A549 (cell line): ENCODE results near the gene RAB20. TPM values are rescaled to one million over a fixed set of nuclear protein-coding genes. Genes with fewer than 3 reads are reported as not detected.

Experiments
- ATAC-seq, 2 experiments: fragments of 200-7000 bp in 1 of 2; fragments of >200 bp in 1 of 2; cut with Nextera tagmentation in 1 of 2; cut with Tn5 transposase in 1 of 2; 3 replicates each; pipeline versions ENCODE4 v1.8.0 to v1.9.1; 2018 to 2020; ENCODE audit warnings: mild to moderate bottlenecking in 1 of 2, moderate library complexity in 1 of 2
- CTCF ChIA-PET: fragments of 300-600 bp; sonication (Branson Sonifier 250); formaldehyde crosslinking; extraction: SDS; loops from one replicate; lab custom pipeline; 2021; ENCODE audit warnings: antibody characterized with exemption, inconsistent platforms; lab: Yijun Ruan, JAX
- POLR2A ChIA-PET: fragments of 350-600 bp; formaldehyde crosslinking; extraction: SDS; loops from one replicate; lab custom pipeline; 2021; ENCODE audit warnings: antibody characterized with exemption, inconsistent platforms; lab: Yijun Ruan, JAX
- DNase-seq, 2 experiments: peaks; one replicate each; pipeline versions ENCODE4 v3.0.0 to v3.0.0-alpha.2; 2011 to 2016; ENCODE audit warnings: low read depth in 1 of 2, low spot score in 1 of 2
- FAIRE-seq: peaks from 2 replicates; lab custom pipeline; 2011; peaks lifted over from hg19 to GRCh38; lab: Jason Lieb, UNC
- H3K27ac ChIP-seq, 2 experiments: fragments of >200 bp; sonication (Bioruptor Twin); formaldehyde crosslinking; 3 replicates each; pipeline ENCODE4 v1.5.1; 2016 to 2017
- H3K4me1 ChIP-seq: fragments of >200 bp; sonication (Bioruptor Twin); formaldehyde crosslinking; 3 replicates; pipeline ENCODE4 v1.6.1; 2016
- H3K4me2 ChIP-seq: fragments of >200 bp; sonication (Bioruptor Twin); formaldehyde crosslinking; 3 replicates; pipeline ENCODE4 v1.6.1; 2016
- H3K4me3 ChIP-seq: fragments of >200 bp; sonication (Bioruptor Twin); formaldehyde crosslinking; 3 replicates; pipeline ENCODE4 v1.5.1; 2016
- H3K9me3 ChIP-seq: fragments of >200 bp; sonication (Bioruptor Twin); formaldehyde crosslinking; 3 replicates; pipeline ENCODE4 v1.6.1; 2016
- BHLHE40 ChIP-seq: IDR thresholded peaks from 2 replicates; pipeline ENCODE4 v1.6.1; 2012; ENCODE audit warnings: low read depth, low read length, inconsistent platforms
- CBX2 ChIP-seq: fragments of 200-600 bp; sonication (generic); IDR thresholded peaks from 2 replicates; pipeline ENCODE4 v1.6.1; 2016; ENCODE audit warnings: low read depth, mild to moderate bottlenecking, borderline replicate concordance
- CHD2 ChIP-seq: fragments of 150-350 bp; IDR thresholded peaks from 2 replicates; pipeline ENCODE4 v1.6.1; 2014; ENCODE audit warnings: low read length; ENCODE audit not compliant: partially characterized antibody
- CHD4 ChIP-seq: fragments of 200-600 bp; sonication (generic); IDR thresholded peaks from 2 replicates; pipeline ENCODE4 v1.6.1; 2016; ENCODE audit warnings: antibody characterized with exemption, mild to moderate bottlenecking, borderline replicate concordance
- EP300 ChIP-seq, 2 experiments: fragments of >200 bp; sonication (Bioruptor Twin); formaldehyde crosslinking; IDR thresholded peaks; 2 replicates in 1 of 2; 3 replicates in 1 of 2; pipeline ENCODE4 v1.6.1; 2016 to 2017
- FOSL2 ChIP-seq, 2 experiments: fragments of 450-650 bp in 1 of 2; fragments of >200 bp in 1 of 2; sonication (Bioruptor Twin) in 1 of 2; formaldehyde crosslinking; IDR thresholded peaks; 2 replicates each; pipeline versions ENCODE4 v1.5.0 to v1.6.1; 2016 to 2020; ENCODE audit warnings: mild to moderate bottlenecking in 1 of 2, moderate library complexity in 1 of 2
- GATA3 ChIP-seq: IDR thresholded peaks from 2 replicates; pipeline ENCODE4 v1.6.1; 2012; ENCODE audit warnings: borderline replicate concordance
- HDAC2 ChIP-seq: fragments of 200-600 bp; sonication (generic); IDR thresholded peaks from 2 replicates; pipeline ENCODE4 v1.6.1; 2016
- JUN ChIP-seq, 2 experiments: fragments of >200 bp; sonication (Bioruptor Twin); formaldehyde crosslinking; IDR thresholded peaks; 2 replicates in 1 of 2; 3 replicates in 1 of 2; pipeline ENCODE4 v1.6.1; 2016 to 2017
- KDM5A ChIP-seq: fragments of 200-600 bp; sonication (generic); IDR thresholded peaks from 2 replicates; pipeline ENCODE4 v1.6.1; 2016; ENCODE audit warnings: antibody characterized with exemption, mild to moderate bottlenecking
- MAFK ChIP-seq: fragments of 450-650 bp; IDR thresholded peaks from 2 replicates; pipeline ENCODE4 v1.6.1; 2014; ENCODE audit not compliant: partially characterized antibody
- MAZ ChIP-seq: fragments of 150-350 bp; IDR thresholded peaks from 2 replicates; pipeline ENCODE4 v1.6.1; 2014; ENCODE audit warnings: antibody characterized with exemption, low read depth, low read length, borderline replicate concordance
- MYC ChIP-seq: IDR thresholded peaks from 2 replicates; pipeline ENCODE4 v1.6.1; 2012; ENCODE audit warnings: mild to moderate bottlenecking, inconsistent platforms, low read length, improper control_type of control experiment, borderline replicate concordance
- NFE2L2 ChIP-seq: fragments of 150-350 bp; conservative IDR thresholded peaks from 2 replicates; pipeline ENCODE4 v1.6.1; 2014; ENCODE audit warnings: low read length
- NPAS2 ChIP-seq: fragments of 250-450 bp; sonication (Bioruptor Pico); IDR thresholded peaks from 2 replicates; pipeline ENCODE4 v1.8.0; 2022; ENCODE audit warnings: mild to moderate bottlenecking, moderate library complexity, borderline replicate concordance
- PHF8 ChIP-seq: fragments of 200-600 bp; sonication (generic); IDR thresholded peaks from 2 replicates; pipeline ENCODE4 v1.6.1; 2016; ENCODE audit warnings: low read depth, mild to moderate bottlenecking, antibody characterized with exemption, moderate library complexity, borderline replicate concordance
- POLR2A ChIP-seq: IDR thresholded peaks from 2 replicates; pipeline ENCODE4 v1.6.1; 2012; ENCODE audit warnings: mild to moderate bottlenecking, low read length
- RARB ChIP-seq: fragments of 250-450 bp; sonication (Bioruptor Pico); IDR thresholded peaks from 2 replicates; pipeline ENCODE4 v1.8.0; 2021; ENCODE audit warnings: mild to moderate bottlenecking, moderate library complexity
- RFX5 ChIP-seq: fragments of 450-650 bp; IDR thresholded peaks from 2 replicates; pipeline ENCODE4 v1.7.1; 2014; ENCODE audit warnings: antibody characterized with exemption, mild to moderate bottlenecking, moderate library complexity
- RNF2 ChIP-seq: fragments of 200-600 bp; sonication (generic); IDR thresholded peaks from 2 replicates; pipeline ENCODE4 v1.6.1; 2016; ENCODE audit warnings: low read depth, mild to moderate bottlenecking, antibody characterized with exemption, moderate library complexity, borderline replicate concordance
- SREBF2 ChIP-seq: fragments of 450-650 bp; IDR thresholded peaks from 2 replicates; pipeline ENCODE4 v1.6.1; 2014; ENCODE audit warnings: mild to moderate bottlenecking, moderate library complexity
- ZFP36 ChIP-seq: fragments of 450-650 bp; IDR thresholded peaks from 2 replicates; pipeline ENCODE4 v1.6.1; 2014; ENCODE audit warnings: borderline replicate concordance; ENCODE audit not compliant: partially characterized antibody
- WGBS: methylation state at CpG from one replicate; pipeline ENCODE4 v1.1.6; 2017; ENCODE audit errors: missing lambda C conversion rate; 5-methylcytosine and 5-hydroxymethylcytosine counted together
- polyA plus RNA-seq, 4 experiments: library from polyadenylated mRNA; depleted of rRNA in 3 of 4; stranded (reverse); fragments of >200 nt; fragmentation: RNase III in 1 of 4; extraction: RNeasy Plus Mini Kit Qiagen cat#74134 plus additional on column Dnase treatment in 1 of 4; gene quantifications; 2 replicates in 3 of 4; 3 replicates in 1 of 4; pipeline ENCODE4 v1.2.3, GENCODE V29; 2011 to 2017
- TF ChIP-seq, protein P1 (sequence below): IDR thresholded peaks from 2 replicates; pipeline ENCODE4 v1.6.1; 2012; ENCODE audit warnings: low read depth, borderline replicate concordance
- TF ChIP-seq, protein P2 (sequence below): fragments of 250-450 bp; sonication (Bioruptor Pico); IDR thresholded peaks from 2 replicates; pipeline ENCODE4 v1.5.0; 2020; ENCODE audit warnings: low read depth, mild to moderate bottlenecking, moderate library complexity
- TF ChIP-seq, protein P3 (sequence below): fragments of >200 bp; sonication (Bioruptor Twin); formaldehyde crosslinking; IDR thresholded peaks from 2 replicates; pipeline ENCODE4 v1.6.1; 2016
- TF ChIP-seq, protein P4 (sequence below): fragments of >200 bp; sonication (Bioruptor Twin); formaldehyde crosslinking; IDR thresholded peaks from 3 replicates; pipeline ENCODE4 v1.5.1; 2016
- TF ChIP-seq, protein P5 (sequence below): fragments of >200 bp; sonication (Bioruptor Twin); formaldehyde crosslinking; IDR thresholded peaks from 3 replicates; pipeline ENCODE4 v1.6.1; 2016
- TF ChIP-seq, protein P6 (sequence below): IDR thresholded peaks from 2 replicates; pipeline ENCODE4 v1.6.1; 2012

RAB20 gene
- polyA plus RNA-seq, 2 of the 4 experiments (the other 2 are of a cell fraction) = 1.0 to 1.5 TPM

DNA sequence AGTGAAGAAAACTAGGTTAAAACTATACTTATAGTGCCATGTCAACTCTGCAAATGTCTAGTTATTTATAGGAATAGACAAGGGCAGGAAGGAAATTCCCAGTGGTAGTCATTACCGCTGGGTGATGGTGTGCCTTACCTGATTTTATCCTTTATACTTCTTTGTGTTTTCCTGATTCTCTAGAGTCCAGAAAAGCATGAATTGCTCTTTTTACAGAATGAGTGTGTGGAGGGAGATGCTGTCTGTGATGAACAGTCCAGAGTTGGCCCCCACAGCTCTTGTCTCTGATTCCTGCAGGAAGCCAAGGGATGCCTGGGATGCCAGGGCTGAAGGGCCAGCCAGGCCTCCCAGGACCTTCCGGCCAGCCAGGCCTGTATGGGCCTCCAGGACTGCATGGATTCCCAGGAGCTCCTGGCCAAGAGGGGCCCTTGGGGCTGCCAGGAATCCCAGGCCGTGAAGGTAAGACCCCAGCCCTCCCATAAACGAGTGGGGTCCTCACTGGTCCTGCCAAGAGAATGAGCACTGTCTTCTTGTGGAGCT, 83.7 kb downstream of the RAB20 start:
- no peaks in the 10 kb centered on the region for H3K4me1 ChIP-seq
- no peak for TF ChIP-seq POLR2A
- TF ChIP-seq MAZ = no peak
- TF ChIP-seq, protein P1, sequence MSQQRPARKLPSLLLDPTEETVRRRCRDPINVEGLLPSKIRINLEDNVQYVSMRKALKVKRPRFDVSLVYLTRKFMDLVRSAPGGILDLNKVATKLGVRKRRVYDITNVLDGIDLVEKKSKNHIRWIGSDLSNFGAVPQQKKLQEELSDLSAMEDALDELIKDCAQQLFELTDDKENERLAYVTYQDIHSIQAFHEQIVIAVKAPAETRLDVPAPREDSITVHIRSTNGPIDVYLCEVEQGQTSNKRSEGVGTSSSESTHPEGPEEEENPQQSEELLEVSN = no peak
- no peak for TF ChIP-seq KDM5A
- no peak for TF ChIP-seq CBX2
- TF ChIP-seq, protein P2, sequence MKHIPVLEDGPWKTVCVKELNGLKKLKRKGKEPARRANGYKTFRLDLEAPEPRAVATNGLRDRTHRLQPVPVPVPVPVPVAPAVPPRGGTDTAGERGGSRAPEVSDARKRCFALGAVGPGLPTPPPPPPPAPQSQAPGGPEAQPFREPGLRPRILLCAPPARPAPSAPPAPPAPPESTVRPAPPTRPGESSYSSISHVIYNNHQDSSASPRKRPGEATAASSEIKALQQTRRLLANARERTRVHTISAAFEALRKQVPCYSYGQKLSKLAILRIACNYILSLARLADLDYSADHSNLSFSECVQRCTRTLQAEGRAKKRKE (CRISPR knock-in tag) = no peak
- TF ChIP-seq, all 56 proteins: peak for 0
- no peak overlapping the region for H3K27ac ChIP-seq
- FAIRE-seq = no peak
- 80% methylated on average over 3 of the region's 4 CpGs for WGBS
- ChIA-PET CTCF (interaction anchor here (1.3 kb wide), 1 partner anchor 22 kb away, joined by 5 read pairs; no protein-coding TSS in a partner anchor), POLR2A (no interaction called here)
- no peak for DNase-seq
- H3K4me3 ChIP-seq = no peak overlapping the region
- H3K9me3 ChIP-seq = no peaks in the 10 kb centered on the region
- no peak overlapping the region for H3K4me2 ChIP-seq
- no peak for ATAC-seq

DNA sequence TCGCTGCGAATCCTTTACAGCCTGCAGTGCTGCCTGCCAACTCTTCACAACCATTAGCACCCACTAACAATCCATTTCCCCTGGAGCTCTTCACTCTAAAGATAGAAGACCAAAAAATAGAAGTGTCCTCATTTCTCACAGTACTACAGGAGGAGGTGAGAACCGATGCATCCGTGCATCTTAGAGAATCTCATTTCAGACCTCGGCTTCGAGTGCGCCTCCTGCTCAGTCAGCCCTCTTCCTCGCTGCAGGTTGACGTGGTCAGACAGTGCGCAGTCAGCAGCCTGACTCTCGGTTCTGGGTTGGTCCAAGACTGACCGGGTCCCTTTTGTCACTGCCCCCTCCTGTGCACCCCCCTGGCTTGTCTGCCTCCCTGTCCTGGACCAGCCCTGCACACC, 85.3 kb downstream of the RAB20 start:
- DNase-seq (no peak), FAIRE-seq (no peak), ATAC-seq (no peak)
- Histone ChIP-seq H3K27ac (no peak overlapping the region), H3K4me1 (no peaks in the 10 kb centered on the region), H3K4me3 (no peak overlapping the region), H3K4me2 (no peak overlapping the region), H3K9me3 (no peaks in the 10 kb centered on the region)
- TF ChIP-seq MAFK = no peak
- no peak for TF ChIP-seq PHF8
- TF ChIP-seq EP300 (IDR thresholded peaks at IDR 0.05) = no peak
- no peak for TF ChIP-seq FOSL2 (IDR thresholded peaks at IDR 0.05)
- no peak for TF ChIP-seq FOSL2 (CRISPR knock-in tag; IDR thresholded peaks at IDR 0.05)
- TF ChIP-seq BHLHE40 = no peak
- no peak for TF ChIP-seq CBX2
- TF ChIP-seq, protein P3, sequence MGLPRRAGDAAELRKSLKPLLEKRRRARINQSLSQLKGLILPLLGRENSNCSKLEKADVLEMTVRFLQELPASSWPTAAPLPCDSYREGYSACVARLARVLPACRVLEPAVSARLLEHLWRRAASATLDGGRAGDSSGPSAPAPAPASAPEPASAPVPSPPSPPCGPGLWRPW = no peak
- no peak for TF ChIP-seq NFE2L2
- TF ChIP-seq GATA3 = no peak
- TF ChIP-seq, protein P4, sequence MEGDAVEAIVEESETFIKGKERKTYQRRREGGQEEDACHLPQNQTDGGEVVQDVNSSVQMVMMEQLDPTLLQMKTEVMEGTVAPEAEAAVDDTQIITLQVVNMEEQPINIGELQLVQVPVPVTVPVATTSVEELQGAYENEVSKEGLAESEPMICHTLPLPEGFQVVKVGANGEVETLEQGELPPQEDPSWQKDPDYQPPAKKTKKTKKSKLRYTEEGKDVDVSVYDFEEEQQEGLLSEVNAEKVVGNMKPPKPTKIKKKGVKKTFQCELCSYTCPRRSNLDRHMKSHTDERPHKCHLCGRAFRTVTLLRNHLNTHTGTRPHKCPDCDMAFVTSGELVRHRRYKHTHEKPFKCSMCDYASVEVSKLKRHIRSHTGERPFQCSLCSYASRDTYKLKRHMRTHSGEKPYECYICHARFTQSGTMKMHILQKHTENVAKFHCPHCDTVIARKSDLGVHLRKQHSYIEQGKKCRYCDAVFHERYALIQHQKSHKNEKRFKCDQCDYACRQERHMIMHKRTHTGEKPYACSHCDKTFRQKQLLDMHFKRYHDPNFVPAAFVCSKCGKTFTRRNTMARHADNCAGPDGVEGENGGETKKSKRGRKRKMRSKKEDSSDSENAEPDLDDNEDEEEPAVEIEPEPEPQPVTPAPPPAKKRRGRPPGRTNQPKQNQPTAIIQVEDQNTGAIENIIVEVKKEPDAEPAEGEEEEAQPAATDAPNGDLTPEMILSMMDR = no peak
- no peak for TF ChIP-seq RFX5
- POLR2A ChIA-PET = no interaction called here
- 82% methylated on average over 9 of the region's 12 CpGs for WGBS
- CTCF ChIA-PET = no interaction called here

DNA sequence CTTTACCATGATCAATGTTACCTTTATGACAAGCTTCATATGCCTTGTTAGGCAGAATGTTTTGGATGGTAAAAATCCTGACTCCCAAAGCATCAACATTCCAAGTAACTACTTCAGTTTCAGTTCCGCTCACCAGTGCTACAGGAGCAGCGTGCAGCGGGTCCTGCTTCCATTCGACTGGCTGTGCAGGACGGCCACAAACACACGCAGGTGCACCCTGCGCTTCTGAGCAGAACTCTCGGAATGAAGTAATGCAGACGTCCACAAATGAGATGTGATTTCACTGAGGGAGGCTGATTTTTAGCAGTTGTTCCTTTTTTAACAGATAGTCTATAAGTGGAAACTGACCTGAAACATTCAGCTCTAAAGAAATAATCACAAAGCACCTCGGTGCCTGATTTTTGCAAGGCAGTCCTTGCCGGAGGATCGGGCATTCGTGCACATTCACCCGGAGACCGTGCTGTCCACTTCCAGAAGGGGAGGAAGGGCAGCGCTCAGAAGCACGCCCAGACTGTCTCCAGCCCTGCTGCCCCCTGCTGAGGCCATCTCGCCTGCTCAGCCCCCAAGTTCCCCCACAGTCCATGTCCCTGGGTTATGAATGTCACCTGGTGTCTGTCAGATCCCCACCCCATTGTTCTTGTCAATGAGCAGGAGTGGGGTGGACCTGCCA, 85.8 kb downstream of the RAB20 start:
- H3K4me2 ChIP-seq = no peak overlapping the region
- no peak overlapping the region for H3K27ac ChIP-seq
- no peaks in the 10 kb centered on the region for H3K9me3 ChIP-seq
- DNase-seq (no peak), FAIRE-seq (no peak), ATAC-seq (no peak)
- CTCF ChIA-PET = interaction anchor here (0.8 to 0.9 kb wide), 2 partner anchors 17 to 124 kb away, joined by 3 to 4 read pairs; no protein-coding TSS in a partner anchor
- POLR2A ChIA-PET = no interaction called here
- WGBS = 94% methylated on average over 17 of the region's 18 CpGs
- H3K4me3 ChIP-seq = no peak overlapping the region
- no peaks in the 10 kb centered on the region for H3K4me1 ChIP-seq
- TF ChIP-seq RARB (CRISPR knock-in tag) (no peak), KDM5A (no peak), MAZ (no peak), JUN (IDR thresholded peaks at IDR 0.05) (no peak), HDAC2 (no peak), CHD2 (no peak), BHLHE40 (no peak), CHD4 (no peak), RNF2 (no peak), MYC (no peak), ZFP36 (no peak), RFX5 (no peak), NPAS2 (CRISPR knock-in tag) (no peak), SREBF2 (no peak), NFE2L2 (no peak)
- TF ChIP-seq, protein P5, sequence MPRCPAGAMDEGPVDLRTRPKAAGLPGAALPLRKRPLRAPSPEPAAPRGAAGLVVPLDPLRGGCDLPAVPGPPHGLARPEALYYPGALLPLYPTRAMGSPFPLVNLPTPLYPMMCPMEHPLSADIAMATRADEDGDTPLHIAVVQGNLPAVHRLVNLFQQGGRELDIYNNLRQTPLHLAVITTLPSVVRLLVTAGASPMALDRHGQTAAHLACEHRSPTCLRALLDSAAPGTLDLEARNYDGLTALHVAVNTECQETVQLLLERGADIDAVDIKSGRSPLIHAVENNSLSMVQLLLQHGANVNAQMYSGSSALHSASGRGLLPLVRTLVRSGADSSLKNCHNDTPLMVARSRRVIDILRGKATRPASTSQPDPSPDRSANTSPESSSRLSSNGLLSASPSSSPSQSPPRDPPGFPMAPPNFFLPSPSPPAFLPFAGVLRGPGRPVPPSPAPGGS = no peak
- TF ChIP-seq, protein P6, sequence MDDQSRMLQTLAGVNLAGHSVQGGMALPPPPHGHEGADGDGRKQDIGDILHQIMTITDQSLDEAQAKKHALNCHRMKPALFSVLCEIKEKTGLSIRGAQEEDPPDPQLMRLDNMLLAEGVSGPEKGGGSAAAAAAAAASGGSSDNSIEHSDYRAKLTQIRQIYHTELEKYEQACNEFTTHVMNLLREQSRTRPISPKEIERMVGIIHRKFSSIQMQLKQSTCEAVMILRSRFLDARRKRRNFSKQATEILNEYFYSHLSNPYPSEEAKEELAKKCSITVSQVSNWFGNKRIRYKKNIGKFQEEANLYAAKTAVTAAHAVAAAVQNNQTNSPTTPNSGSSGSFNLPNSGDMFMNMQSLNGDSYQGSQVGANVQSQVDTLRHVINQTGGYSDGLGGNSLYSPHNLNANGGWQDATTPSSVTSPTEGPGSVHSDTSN = no peak
